CD4-positive, alpha-beta T cell (primary cell): ENCODE results near the gene DNAJC15. TPM values are rescaled to one million over a fixed set of nuclear protein-coding genes. Genes with fewer than 3 reads are reported as not detected.

Experiments used
- ATAC-seq: fragments of 200-7000 bp; cut with Tn5 transposase; one replicate; pipeline ENCODE4 v1.10.0; 2022; ENCODE audit warnings: mild to moderate bottlenecking; ENCODE audit not compliant: poor library complexity
- CTCF ChIA-PET: fragments of 350-600 bp; sonication (Branson Sonifier 250); formaldehyde crosslinking; loops from one replicate; lab custom pipeline; 2021; ENCODE audit warnings: antibody characterized with exemption, inconsistent platforms; lab: Charles Lee
- POLR2A ChIA-PET: fragments of 350-600 bp; sonication (Branson Sonifier 250); formaldehyde crosslinking; loops from one replicate; lab custom pipeline; 2021; ENCODE audit warnings: antibody characterized with exemption, inconsistent platforms; lab: Charles Lee
- DNase-seq, 14 experiments: peaks; one replicate each; pipeline ENCODE4 v3.0.0-alpha.2; 2013 to 2020; ENCODE audit warnings: mixed read lengths in 2 of 14
- H3K27ac ChIP-seq, 2 donors: one replicate each; pipeline versions ENCODE4 v1.5.1 to v1.7.0; 2013; ENCODE audit warnings: low read length in 2 of 2, low read depth in 1 of 2, mild to moderate bottlenecking in 1 of 2
- H3K27me3 ChIP-seq, 2 experiments: 1 replicate in 1 of 2; 2 replicates in 1 of 2; pipeline versions ENCODE4 v1.6.1 to v1.7.0; 2013; ENCODE audit warnings: low read length in 2 of 2, control low read depth in 1 of 2, mild to moderate bottlenecking in 1 of 2, moderate library complexity in 1 of 2; ENCODE audit not compliant: insufficient read depth in 2 of 2, control insufficient read depth in 1 of 2
- H3K36me3 ChIP-seq: one replicate; pipeline ENCODE4 v1.6.1; 2013; ENCODE audit warnings: low read length, control low read depth; ENCODE audit not compliant: insufficient read depth
- H3K4me1 ChIP-seq: one replicate; pipeline ENCODE4 v1.6.1; 2013; ENCODE audit warnings: low read length, control low read depth; ENCODE audit not compliant: insufficient read depth
- H3K4me3 ChIP-seq: one replicate; pipeline ENCODE4 v1.5.1; 2013; ENCODE audit warnings: mild to moderate bottlenecking, low read length, moderate library complexity
- H3K9me3 ChIP-seq, 2 experiments: 1 replicate in 1 of 2; 2 replicates in 1 of 2; pipeline versions ENCODE4 v1.6.1 to v1.7.0; 2013; ENCODE audit warnings: low read length in 2 of 2, mild to moderate bottlenecking in 2 of 2, control low read depth in 1 of 2, moderate library complexity in 1 of 2; ENCODE audit not compliant: control insufficient read depth in 1 of 2, insufficient read depth in 1 of 2
- H3K27ac Mint-ChIP-seq: one replicate; pipeline ENCODE4 v1.8.0; 2020; ENCODE audit warnings: mixed read lengths
- H3K27me3 Mint-ChIP-seq: one replicate; pipeline ENCODE4 v1.8.0; 2021; ENCODE audit warnings: mixed read lengths
- H3K36me3 Mint-ChIP-seq: one replicate; pipeline ENCODE4 v1.8.0; 2021; ENCODE audit warnings: low read depth, mixed read lengths
- H3K4me1 Mint-ChIP-seq: one replicate; pipeline ENCODE4 v1.8.0; 2021; ENCODE audit warnings: low read depth, mixed read lengths
- H3K4me3 Mint-ChIP-seq: one replicate; pipeline ENCODE4 v1.8.0; 2020; ENCODE audit warnings: mild to moderate bottlenecking, mixed read lengths
- H3K9me3 Mint-ChIP-seq: one replicate; pipeline ENCODE4 v1.8.0; 2020; ENCODE audit warnings: mixed read lengths
- CTCF ChIP-seq: fragments of 200-600 bp; IDR thresholded peaks from one replicate; pipeline ENCODE4 v1.8.0; 2022; ENCODE audit warnings: antibody characterized with exemption, mild to moderate bottlenecking
- intact Hi-C, 2 experiments: fragments of 100-400 bp; cut with DNase I in 1 of 2; cut with micrococcal nuclease in 1 of 2; formaldehyde crosslinking; loops; one replicate each; pipeline versions ENCODE4 v1.15.1 to v1.9.0; 2023 to 2025; cut with DNase I, micrococcal nuclease
- total RNA-seq, 174 experiments: library from RNA in 2 of 174; stranded (reverse) in 2 of 174; gene quantifications; one replicate each; pipeline ENCODE4 v1.2.3 and lab custom pipeline; 2021 to 2026

DNAJC15 gene
- total RNA-seq, 2 experiments from 2014 or later = 6.8 to 7.6 TPM

GRCh38 chr13:43136920-43137575 is 113.7 kb downstream of the DNAJC15 start:
- DNase-seq (no peak), ATAC-seq (no peak)
- no peaks in the 10 kb centered on the region for H3K4me1 Mint-ChIP-seq
- no peaks in the 10 kb centered on the region for H3K36me3 Mint-ChIP-seq
- ChIA-PET CTCF (no interaction called here), POLR2A (interaction anchor here (0.6 kb wide), 1 partner anchor 241 kb away, joined by 3 read pairs; no protein-coding TSS in a partner anchor)
- intact Hi-C loops = loop anchor here in 1 of 2 experiments (2.0 kb wide), 1 partner anchor 22 kb away; no protein-coding TSS in a partner anchor
- no peaks in the 10 kb centered on the region for H3K4me1 ChIP-seq
- H3K36me3 ChIP-seq = no peaks in the 10 kb centered on the region
- H3K27me3 ChIP-seq = peaks cover 0 to 3% of the 10 kb centered on the region in 2 experiments
- H3K4me3 ChIP-seq = no peak overlapping the region
- H3K4me3 Mint-ChIP-seq = no peak overlapping the region
- no peak overlapping the region for H3K27ac ChIP-seq
- TF ChIP-seq CTCF = no peak
- peaks cover 27% of the 10 kb centered on the region for H3K27me3 Mint-ChIP-seq
- no peak overlapping the region for H3K27ac Mint-ChIP-seq
- H3K9me3 Mint-ChIP-seq = no peaks in the 10 kb centered on the region
- H3K9me3 ChIP-seq = no peaks in the 10 kb centered on the region

- no peak overlapping the region for H3K27ac ChIP-seq
- Mint-ChIP-seq H3K4me3 (no peak overlapping the region), H3K27ac (no peak overlapping the region), H3K4me1 (no peaks in the 10 kb centered on the region), H3K36me3 (no peaks in the 10 kb centered on the region), H3K9me3 (no peaks in the 10 kb centered on the region), H3K27me3 (peaks cover 16% of the 10 kb centered on the region)
- H3K4me3 ChIP-seq = no peak overlapping the region
- POLR2A ChIA-PET = no interaction called here
- TF ChIP-seq CTCF = no peak
- no peak for DNase-seq
- ATAC-seq = no peak
- no peaks in the 10 kb centered on the region for H3K4me1 ChIP-seq
- intact Hi-C loops = no loop called here
- CTCF ChIA-PET = no interaction called here
- H3K27me3 ChIP-seq = peaks cover 0 to 3% of the 10 kb centered on the region in 2 experiments
- no peaks in the 10 kb centered on the region for H3K36me3 ChIP-seq
- no peaks in the 10 kb centered on the region for H3K9me3 ChIP-seq
Measured at GRCh38 chr13:43139211-43139610, 115.8 kb downstream of the DNAJC15 start.

GRCh38 chr13:43139921-43140320 is 116.5 kb downstream of the DNAJC15 start:
- Mint-ChIP-seq H3K4me1 (no peaks in the 10 kb centered on the region), H3K4me3 (no peak overlapping the region), H3K27me3 (peaks cover 16% of the 10 kb centered on the region), H3K36me3 (no peaks in the 10 kb centered on the region), H3K9me3 (no peaks in the 10 kb centered on the region), H3K27ac (no peak overlapping the region)
- ChIA-PET CTCF (no interaction called here), POLR2A (no interaction called here)
- H3K36me3 ChIP-seq = no peaks in the 10 kb centered on the region
- H3K4me1 ChIP-seq = no peaks in the 10 kb centered on the region
- H3K9me3 ChIP-seq = no peaks in the 10 kb centered on the region
- intact Hi-C loops = no loop called here
- no peak overlapping the region for H3K27ac ChIP-seq
- ATAC-seq = no peak
- TF ChIP-seq CTCF = no peak
- DNase-seq = no peak
- peaks cover 0 to 3% of the 10 kb centered on the region in 2 experiments for H3K27me3 ChIP-seq
- H3K4me3 ChIP-seq = no peak overlapping the region
